GM19467 (cell line): ENCODE measurements around the gene SLC31A1.

Experiments
- ATAC-seq: cut with Tn5 transposase; IDR thresholded peaks from one replicate; pipeline ENCODE4 v1.9.1; 2021; ENCODE audit warnings: mild to moderate bottlenecking, moderate library complexity; ENCODE audit not compliant: unreplicated experiment

Gene SLC31A1

DNA sequence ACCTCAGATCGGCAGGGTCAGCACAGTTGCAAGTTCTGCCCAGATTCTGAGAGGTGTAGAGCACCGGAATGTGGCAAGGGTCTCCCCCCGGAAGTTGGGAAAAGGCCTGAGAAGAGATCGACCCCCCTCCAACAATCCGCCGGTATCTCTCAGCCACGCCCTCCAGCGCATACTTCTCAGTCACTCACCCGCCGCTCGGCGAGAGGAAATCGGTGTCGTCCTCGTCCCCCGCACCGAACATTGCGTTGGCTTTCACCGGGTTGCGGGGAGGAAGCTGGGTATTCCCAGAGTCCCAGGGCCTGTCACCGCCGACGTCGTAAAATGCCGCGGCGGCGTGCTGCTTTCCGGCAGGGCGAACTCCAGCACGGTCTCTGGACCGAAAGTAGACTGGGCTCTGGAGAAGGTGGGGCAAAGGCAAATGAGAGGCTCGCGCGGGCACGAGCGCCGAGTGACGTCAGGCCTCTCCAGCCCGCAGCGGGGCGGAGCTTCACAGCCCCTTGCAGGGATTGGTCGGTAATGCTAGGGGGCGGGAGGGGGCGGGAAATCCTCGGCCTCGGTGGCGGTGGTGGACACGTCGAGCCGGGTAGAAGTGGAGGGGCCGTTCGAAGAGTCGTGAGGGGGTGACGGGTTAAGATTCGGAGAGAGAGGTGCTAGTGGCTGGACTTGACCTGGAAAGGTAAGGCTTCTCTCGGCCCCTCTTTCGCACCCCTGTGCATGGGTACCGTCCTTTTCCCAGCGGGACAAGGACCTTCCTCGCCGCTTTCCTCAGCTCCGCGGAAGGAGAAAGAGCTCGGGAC, at the start of gene SLC31A1, which contains the start of gene FKBP15:
TSS of gene SLC31A1 (plus strand) at position 542 of the 797 bp plus-strand sequence. CDS start 34,605 bp downstream, outside the sequence.
TSS of gene FKBP15 (minus strand) at position 275 of the 797 bp plus-strand sequence. CDS start at position 241, 34 bp downstream.
- ATAC-seq, result peak; percentile 88

DNA sequence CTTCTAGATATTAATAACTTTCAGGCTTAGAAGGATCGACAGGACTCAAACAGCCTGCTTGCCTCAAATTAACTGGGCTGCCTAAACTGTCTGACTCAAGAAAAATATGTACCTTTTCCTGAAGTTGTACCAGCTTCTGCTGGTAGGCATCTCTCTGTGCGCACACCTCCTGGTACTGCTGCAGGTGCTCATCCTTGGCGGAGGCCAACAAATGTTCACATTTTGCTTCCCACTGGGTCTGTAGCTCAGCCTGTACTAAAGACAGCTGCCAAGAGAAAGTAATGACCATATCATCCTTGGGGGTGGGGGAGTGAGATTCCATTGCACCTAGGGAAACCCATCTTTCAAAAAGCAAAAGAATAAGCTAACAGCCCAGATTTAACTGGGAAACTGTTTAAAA, 48.0 kb upstream of the SLC31A1 start:
- ATAC-seq, result no peak

DNA sequence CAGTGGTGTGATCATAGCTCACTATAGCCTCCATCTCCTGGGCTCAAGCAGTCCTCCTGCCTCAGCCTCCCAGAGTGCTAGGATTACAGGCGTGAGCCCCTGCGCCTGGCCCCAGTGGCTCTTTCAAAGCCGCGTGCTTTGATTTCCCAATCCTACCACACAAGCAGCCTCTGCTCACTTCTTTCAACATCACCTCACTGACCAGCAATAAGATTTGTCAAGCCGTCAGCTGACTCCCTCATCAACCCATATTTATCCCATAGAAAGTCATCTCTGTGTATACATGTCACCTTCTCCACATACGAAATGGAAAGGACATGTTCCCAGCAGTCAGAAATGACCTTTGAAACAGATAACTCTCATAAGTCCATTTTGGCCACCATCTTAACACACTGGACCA, 44.5 kb upstream of the SLC31A1 start:
- no peak for ATAC-seq

DNA sequence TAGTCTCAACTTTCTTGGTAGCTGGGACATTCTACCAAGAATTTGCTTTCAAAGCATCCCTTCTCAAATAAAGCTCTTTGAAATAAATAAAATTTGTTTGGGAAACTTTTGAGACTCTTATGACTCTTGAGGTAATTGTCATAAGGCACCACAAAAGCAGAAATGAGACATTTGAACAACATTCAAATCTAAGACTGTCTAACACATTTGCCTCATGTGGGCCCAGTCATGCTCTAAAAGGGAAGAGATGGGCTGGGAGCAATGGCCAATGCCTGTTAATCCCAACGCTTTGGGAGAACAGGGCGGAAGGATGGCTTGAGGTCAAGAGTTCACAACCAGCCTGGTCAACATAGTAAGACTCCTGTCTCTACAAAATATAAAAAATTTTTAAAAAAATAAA, 44.1 kb upstream of the SLC31A1 start:
- ATAC-seq, result no peak

DNA sequence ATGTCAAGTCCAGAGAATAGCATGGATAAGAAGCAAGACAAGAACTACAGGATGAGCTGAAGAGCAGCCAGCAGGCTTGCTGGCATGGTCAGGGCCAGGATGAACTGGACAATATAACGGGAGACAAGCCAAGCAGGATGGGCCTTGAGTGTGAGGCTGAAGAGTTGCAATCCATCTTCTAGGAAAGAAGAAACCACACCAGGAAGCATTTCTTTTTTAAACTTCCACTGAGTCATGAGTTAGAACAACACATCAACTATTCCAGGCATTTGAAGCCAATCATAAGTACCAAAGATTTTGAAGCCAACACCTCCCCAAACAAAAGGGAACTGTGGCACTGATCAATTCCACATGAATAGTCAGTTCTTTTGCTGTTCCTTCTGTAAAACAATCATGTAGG, 43.3 kb upstream of the SLC31A1 start:
- no peak for ATAC-seq

DNA sequence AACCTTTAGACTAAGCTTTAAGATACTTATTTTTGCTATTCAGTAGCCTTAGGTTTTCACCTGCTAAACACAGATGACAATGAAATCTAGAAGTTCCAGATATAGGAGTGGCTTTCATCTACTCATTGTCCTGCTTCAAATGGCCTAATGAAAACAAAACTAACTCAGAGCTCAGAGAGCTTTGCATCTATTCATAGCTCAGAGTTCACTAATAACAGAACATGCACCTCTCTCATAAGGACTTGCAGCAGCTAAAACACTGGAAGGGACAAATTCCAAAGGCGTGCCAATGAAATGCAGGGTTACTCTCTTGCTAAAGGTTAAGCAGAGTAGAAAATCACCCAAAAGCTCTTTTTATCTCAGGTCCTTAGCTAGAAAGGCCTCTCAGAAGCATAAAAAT, 41.5 kb upstream of the SLC31A1 start:
- ATAC-seq, result no peak

DNA sequence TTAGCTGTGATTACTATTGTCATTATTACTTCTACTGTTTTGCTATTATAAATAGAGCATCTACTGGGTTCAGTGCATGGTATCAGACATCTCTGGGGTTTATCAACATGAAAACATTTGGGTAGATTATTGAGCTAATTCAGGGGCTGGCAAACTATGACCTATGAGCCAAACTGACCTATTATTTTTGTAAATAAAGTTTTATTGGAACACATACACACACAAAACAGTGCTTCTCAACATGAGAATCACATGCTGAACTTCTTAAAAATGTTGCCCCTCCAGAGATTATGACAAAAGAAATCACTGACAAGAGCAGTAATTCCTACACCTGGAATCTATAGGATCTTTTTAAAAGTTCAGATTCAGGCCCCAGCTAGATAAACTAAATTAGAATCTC, 40.2 kb upstream of the SLC31A1 start:
- no peak for ATAC-seq

DNA sequence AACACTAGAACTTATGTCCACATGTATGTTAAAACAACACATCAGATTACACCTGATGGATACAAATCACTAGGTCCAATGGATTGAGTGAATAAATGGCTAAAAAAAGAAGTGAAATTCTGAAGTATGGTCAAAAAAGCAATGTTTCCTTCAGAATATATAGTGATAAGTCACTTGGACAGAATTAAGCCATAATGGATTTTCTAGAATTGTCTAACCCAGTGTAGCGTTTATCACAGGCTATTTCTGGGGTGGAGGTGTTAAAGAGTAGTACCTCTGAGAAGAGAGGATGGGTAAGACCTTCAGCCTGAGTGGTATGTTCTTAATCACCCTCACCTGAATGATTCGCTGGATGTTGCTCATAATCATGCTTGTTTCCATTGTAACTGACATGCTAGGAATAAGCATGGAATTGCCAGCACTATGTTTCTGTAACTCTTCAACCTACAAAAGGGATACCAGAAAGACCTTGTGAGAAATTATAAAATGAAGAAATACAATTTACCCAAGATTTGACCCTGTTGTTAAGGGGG, 37.3 kb upstream of the SLC31A1 start:
- ATAC-seq, result no peak

DNA sequence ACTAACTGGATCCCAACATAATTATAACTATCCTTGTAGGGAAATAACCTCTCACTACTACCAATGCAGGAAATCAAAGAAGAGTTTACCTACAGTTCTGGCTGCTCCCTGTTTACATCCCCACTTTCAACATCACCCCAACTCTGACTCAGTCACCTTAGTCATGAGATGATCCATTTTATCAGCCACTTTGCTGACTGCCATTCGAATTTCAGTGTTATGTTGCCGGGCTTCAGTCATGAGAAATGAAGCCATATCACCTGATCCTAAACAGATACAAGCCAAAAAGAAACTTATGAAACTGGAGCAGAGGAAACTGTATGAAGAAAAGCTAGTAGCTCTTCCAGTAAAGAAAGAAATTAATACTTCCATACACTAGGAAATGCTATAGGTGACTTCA, 36.8 kb upstream of the SLC31A1 start:
- no peak for ATAC-seq

DNA sequence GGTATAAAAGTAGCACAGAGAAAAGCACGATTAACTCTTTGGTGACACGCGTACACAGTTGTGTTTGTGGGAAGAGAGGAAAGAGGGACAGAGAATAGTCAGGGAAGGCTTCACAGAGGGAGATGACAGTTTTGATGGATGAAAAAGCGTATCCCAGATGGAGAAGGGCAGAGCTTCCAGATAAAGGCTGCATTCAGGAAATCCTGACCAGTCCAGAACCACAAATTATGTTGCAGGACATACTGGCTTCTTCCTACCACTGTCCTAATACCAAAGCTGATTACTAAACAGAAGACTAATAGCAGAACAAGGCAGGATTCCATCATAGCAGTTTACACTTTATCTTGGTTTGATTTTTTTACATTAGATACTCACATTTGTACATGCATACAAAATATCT, 36.1 kb upstream of the SLC31A1 start:
- no peak for ATAC-seq

DNA sequence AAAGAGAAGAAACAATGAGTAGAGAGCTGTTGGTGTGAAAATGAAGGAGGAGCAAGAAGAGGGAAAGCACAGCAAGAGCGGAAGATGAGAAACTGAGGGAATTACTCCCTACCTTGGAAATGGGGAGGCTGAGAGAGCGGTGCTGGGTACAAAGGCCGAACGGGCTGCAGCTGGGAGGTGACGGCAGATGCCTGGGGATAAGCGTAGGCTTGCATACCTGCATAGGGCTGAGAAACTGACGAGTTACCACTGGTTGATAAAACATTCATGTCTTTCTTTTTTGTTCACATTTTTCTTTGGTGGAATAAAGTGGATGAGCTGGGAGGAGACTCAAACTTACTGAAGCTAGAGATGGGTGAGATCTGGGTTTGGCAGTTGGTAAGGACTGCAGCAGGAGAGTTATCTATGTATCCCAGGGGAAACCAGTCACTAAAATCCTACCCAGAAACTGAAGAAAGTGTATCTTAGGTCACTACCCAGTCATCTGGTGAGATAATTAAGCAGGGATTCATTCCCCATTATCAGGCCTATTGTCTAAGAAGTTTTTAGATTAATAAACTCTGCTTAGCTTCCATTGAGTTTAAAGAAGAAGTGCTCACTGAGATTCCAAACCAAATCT, 35.1 kb upstream of the SLC31A1 start:
- ATAC-seq, result no peak

DNA sequence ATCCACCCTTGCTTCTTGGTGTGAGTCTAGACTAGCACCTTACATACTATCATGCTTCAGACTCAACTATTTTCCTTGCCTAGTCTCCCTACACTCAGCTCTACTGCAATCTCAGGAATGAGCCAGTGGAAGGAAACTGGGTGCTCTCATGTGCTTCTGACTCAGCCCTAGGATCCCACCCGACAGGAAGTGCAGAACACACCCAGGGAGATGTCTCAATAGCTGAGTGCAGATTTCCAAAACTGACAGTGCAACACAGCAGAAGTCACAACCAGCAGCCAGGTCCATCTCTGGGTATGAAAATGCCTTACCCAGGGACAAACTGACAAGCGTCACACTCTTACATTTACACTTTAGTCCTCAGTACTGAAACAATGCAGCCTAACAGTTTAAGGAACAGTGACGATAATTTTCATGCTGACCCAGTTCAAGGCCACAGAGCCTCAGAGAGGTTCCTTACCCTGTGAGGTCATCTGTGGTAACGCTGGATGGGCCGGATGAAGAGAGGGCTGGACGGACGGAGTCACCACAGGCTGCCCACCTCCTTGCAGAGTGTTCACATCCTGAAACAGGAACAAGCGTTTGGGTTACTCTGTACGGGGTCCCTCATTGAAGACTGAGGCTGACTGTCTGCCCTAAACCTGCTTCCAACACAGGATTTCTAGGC, 33.3 kb upstream of the SLC31A1 start:
- no peak for ATAC-seq

DNA sequence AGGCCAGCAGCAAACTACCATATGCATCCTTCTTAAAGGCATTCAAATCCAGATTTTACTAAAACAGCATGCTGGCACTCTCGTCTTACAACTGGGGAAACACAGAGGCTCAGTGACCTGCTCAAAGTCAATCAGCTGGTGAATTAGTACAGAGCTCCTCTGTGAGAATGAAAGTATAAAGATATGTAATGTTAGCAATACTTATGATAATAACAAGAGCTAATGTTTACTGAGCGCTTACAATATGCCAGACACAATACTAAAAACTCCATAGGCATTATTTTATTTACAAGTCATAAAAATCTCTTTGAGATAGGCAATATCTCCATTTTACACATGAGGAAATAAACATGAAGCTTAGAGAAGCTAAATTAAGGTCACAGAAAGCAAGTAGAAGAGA, 28.9 kb upstream of the SLC31A1 start:
- ATAC-seq, result no peak

DNA sequence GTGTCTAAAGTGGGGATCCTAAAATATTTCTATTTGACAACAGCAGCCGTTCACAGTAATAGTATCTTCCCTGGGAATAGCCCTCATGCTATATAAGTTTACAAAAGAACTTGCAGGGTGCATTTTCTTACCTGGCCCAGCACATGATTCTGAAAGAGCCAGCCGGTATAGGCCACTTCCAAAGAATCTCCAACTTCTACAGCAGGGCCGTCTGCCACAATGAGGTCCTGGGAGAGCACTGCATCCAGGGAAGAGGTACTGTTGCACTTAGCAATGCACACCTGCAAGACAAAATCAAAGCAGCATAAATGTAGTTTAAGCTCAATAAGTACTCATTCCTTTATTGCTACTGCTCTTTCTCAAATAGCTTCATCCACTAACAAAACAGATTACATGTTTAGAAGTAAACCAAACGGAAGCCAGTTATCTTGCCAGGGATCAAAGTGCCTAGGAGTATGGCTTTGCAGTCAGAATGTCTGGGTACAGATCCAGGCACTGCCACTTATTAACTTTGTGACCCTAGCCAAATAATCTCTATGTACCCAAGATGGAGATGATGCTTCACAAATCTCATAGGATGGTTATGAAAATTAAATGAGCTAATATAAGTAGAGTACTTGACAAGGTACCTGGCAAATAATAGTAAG, 21.5 kb upstream of the SLC31A1 start:
- no peak for ATAC-seq

DNA sequence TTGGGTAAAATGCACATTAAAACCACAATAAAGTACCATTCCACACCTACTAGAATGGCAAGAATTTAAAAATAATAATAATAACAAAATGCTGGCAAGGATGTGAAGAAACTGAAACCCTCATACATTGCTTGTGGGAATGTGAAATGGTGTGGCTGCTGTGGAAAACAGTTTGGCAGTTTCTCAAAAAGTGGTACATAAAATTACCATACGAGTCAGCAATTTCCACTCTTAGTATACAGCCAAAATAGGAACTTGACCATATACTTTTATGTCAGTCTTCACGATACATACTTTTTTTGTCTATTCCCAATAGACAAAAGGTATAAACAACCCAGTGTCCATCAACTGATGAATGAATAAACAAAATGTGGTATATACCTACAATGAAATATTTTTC, 15.9 kb upstream of the SLC31A1 start:
- no peak for ATAC-seq

DNA sequence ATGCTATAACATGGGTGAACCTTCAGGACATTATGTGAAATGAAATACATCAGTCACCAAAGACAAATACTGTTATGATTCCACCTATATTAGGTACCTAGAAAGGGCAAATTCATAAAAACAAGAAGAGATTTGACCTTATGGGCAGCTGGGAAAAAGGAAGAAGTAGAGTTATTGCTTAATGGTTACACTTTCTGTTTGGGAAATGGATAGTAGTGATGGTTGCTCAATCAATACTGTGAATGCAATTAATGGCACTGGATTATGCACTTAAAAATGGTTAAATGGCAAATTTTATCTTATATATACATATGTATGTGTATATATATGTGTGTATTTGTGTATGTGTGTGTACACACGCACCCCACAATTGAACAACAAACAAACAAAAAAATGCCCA, 15.5 kb upstream of the SLC31A1 start:
- ATAC-seq, result no peak

DNA sequence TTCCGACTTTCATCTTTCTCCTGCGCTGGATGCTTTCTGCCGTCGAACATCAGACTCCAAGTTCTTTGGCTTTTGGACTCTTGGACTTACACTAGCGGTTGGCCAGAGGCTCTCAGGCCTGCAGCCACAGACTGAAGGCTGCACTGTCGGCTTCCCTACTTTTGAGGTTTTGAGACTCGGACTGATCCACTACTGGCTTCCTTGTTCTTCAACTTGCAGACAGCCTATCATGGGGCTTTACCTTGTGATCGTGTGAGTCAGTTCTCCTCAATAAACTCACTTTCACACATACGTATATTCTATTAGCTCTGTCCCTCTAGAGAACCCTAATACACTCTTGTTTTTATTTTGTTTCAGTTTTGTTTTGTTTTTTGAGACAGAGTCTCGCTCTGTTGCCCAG, 10.5 kb upstream of the SLC31A1 start:
- no peak for ATAC-seq

DNA sequence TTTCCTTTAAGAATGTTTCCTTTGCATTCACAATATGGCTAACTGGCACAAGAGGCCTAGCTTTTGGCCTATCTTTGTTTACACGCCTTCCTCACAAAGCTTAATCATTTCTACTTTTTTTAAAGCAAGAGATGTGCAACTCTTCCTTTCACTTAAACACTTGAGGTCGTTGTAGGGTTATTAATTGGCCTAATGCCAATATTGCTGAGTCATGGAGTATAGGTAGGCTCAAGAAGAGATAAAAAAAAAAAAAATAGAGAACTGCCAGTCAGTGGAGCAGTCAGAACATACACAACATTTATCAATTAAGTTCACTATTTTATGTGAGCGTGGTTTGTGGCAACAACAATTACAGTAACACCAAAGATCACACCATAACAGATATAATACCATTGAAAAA, 6.2 kb upstream of the SLC31A1 start:
- ATAC-seq, result no peak

DNA sequence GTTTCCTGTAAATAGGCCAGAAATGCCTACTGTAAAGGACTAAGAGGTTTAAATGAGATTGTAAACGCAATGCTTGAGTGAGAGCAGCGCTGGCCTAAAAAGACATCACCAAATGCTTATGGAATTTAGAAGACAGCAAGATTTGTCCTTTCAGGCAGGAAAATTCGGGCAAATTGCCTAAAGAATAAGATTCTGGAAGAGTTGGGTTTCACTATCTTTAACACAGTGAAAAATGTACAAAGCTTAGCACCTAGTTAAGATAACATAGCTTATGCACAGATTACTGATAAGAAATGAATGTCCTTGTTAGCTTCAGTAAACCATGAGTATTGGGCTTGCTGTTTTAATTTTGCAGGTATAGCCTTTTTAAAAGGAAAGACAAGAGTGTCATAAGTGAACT, 4.9 kb upstream of the SLC31A1 start:
- ATAC-seq, result no peak

DNA sequence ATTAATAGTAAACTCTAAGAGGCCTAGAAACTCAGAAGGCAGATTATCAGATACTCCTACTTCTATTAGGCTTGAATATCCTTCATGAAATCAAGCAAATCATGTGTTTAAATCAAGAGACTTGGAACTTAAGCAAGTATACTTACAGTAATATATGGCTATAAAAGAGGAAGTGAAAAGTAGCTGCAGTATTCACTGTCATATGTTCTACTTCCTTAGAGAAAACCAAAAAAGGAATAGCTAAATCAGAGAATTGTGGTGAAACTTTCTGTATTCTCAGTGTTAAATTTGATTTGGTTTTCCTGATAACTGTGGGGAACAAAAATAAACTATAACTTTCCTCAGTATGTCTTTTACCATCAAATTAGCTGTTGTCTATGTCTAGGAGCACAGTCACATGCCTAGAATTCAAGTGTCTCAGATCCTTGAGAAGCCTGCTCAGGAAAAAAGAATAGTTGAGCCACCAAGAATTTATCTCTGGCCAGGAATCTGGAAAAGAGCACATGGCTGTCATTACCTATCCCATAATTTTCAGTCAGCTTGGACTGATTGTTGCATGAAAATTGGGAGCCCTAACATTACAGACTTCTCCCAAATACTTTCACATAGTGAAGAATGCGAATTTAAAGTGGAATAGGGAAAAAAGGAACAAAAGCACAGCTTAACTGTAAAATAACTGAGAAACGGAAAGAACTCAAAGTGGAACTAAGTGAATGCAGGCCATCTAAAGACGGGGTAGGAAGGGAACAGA, 2.0 kb upstream of the SLC31A1 start:
- ATAC-seq, result peak; percentile 33

DNA sequence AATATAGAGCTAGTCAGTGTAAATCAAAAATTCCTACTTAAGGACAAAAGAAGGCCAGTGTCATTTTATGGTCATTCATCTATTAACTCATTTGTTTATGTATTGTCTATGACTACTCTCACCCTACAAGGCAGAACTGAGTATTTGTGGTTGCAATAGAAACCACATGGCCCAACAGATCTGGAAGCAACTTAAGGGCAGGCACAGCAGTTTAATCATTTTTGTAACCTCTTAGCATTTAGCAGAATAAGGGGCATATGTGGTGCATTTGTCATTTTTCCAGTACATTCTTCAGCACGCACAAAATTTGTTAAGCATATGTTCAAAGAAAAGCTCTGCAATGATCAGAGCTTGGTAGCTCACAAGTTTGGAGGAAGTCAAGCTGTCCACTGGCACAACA, 1.4 kb upstream of the SLC31A1 start:
- ATAC-seq, result peak; percentile 50
